ENCODE data around the gene PEMT.
"Not testable (repeated sequence)": the region's sequence is repeated elsewhere in the genome, so short reads cannot be mapped to it uniquely, and the experiment has no call there.

Gene PEMT

GRCh38 chr17:17469996-17470395 lies 121.5 kb downstream of the PEMT start:
- Mint-ChIP-seq H3K9me3 (no peaks in the 10 kb centered on the region), H3K36me3 (no peaks in the 10 kb centered on the region), H3K4me1 (no peaks in the 10 kb centered on the region), H3K27me3 (peaks cover 15% of the 10 kb centered on the region), H3K4me3 (no peak overlapping the region), H3K27ac (no peak overlapping the region)
- no peak for ATAC-seq (ENCODE audit: low read depth)
- no peak for DNase-seq (ENCODE audit: low spot score in 2 of 2)

- ATAC-seq (ENCODE audit: low read depth) (no peak), DNase-seq (ENCODE audit: low spot score in 2 of 2) (no peak)
- Mint-ChIP-seq H3K4me3 (no peak overlapping the region), H3K9me3 (no peaks in the 10 kb centered on the region), H3K4me1 (no peaks in the 10 kb centered on the region), H3K27ac (no peak overlapping the region), H3K27me3 (peaks cover 19% of the 10 kb centered on the region), H3K36me3 (no peaks in the 10 kb centered on the region)
Observed at GRCh38 chr17:17469358-17469757, 122.2 kb downstream of the PEMT start.

GRCh38 chr17:17468217-17469010 lies 123.1 kb downstream of the PEMT start:
- Mint-ChIP-seq H3K36me3 (no peaks in the 10 kb centered on the region), H3K27me3 (peaks cover 19% of the 10 kb centered on the region), H3K27ac (no peak overlapping the region), H3K9me3 (no peaks in the 10 kb centered on the region), H3K4me3 (no peak overlapping the region), H3K4me1 (no peaks in the 10 kb centered on the region)
- ATAC-seq (ENCODE audit: low read depth) (no peak), DNase-seq (ENCODE audit: low spot score in 2 of 2) (no peak)

- ATAC-seq (ENCODE audit: low read depth) (no peak), DNase-seq (ENCODE audit: low spot score in 2 of 2) (no peak)
- Mint-ChIP-seq H3K36me3 (no peaks in the 10 kb centered on the region), H3K4me3 (no peak overlapping the region), H3K27me3 (peaks cover 20% of the 10 kb centered on the region), H3K4me1 (no peaks in the 10 kb centered on the region), H3K27ac (no peak overlapping the region), H3K9me3 (no peaks in the 10 kb centered on the region)
Observed at GRCh38 chr17:17467720-17468119, 123.8 kb downstream of the PEMT start.

- peaks cover 20% of the 10 kb centered on the region for H3K27me3 Mint-ChIP-seq
- ATAC-seq (ENCODE audit: low read depth) = no peak
- H3K9me3 Mint-ChIP-seq = no peaks in the 10 kb centered on the region
Observed at GRCh38 chr17:17467016-17467415, 124.5 kb downstream of the PEMT start.

GRCh38 chr17:17466511-17466910 lies 125.0 kb downstream of the PEMT start:
- H3K36me3 Mint-ChIP-seq = no peaks in the 10 kb centered on the region
- H3K27me3 Mint-ChIP-seq = peaks cover 20% of the 10 kb centered on the region

More at GRCh38 chr17:17467016-17467415, 124.5 kb downstream of the PEMT start:
- no peak for DNase-seq (ENCODE audit: low spot score in 2 of 2)
- no peaks in the 10 kb centered on the region for H3K36me3 Mint-ChIP-seq
- no peaks in the 10 kb centered on the region for H3K4me1 Mint-ChIP-seq
- no peak overlapping the region for H3K4me3 Mint-ChIP-seq
- H3K27ac Mint-ChIP-seq = no peak overlapping the region

GRCh38 chr17:17465878-17466277 lies 125.6 kb downstream of the PEMT start:
- H3K4me3 Mint-ChIP-seq; ATAC-seq (ENCODE audit: low read depth); DNase-seq (ENCODE audit: low spot score in 2 of 2); H3K27ac Mint-ChIP-seq; H3K9me3 Mint-ChIP-seq; H3K36me3 Mint-ChIP-seq; H3K4me1 Mint-ChIP-seq: not testable (repeated sequence)
- peaks cover 18% of the 10 kb centered on the region for H3K27me3 Mint-ChIP-seq

More at GRCh38 chr17:17466511-17466910, 125.0 kb downstream of the PEMT start:
- DNase-seq (ENCODE audit: low spot score in 2 of 2) (no peak), ATAC-seq (ENCODE audit: low read depth) (no peak)
- Mint-ChIP-seq H3K9me3 (no peaks in the 10 kb centered on the region), H3K4me3 (no peak overlapping the region), H3K4me1 (no peaks in the 10 kb centered on the region), H3K27ac (no peak overlapping the region)

GRCh38 chr17:17463821-17464220 lies 127.7 kb downstream of the PEMT start:
- peaks cover 18% of the 10 kb centered on the region for H3K27me3 Mint-ChIP-seq
- DNase-seq (ENCODE audit: low spot score in 2 of 2) (no peak), ATAC-seq (ENCODE audit: low read depth) (no peak)
- peaks cover 4% of the 10 kb centered on the region for H3K4me1 Mint-ChIP-seq
- H3K27ac Mint-ChIP-seq = no peak overlapping the region
- H3K36me3 Mint-ChIP-seq = no peaks in the 10 kb centered on the region
- H3K9me3 Mint-ChIP-seq = peaks cover 4% of the 10 kb centered on the region
- H3K4me3 Mint-ChIP-seq = no peak overlapping the region

- H3K9me3 Mint-ChIP-seq = peaks cover 4% of the 10 kb centered on the region
- peaks cover 13% of the 10 kb centered on the region for H3K27me3 Mint-ChIP-seq
- peaks cover 4% of the 10 kb centered on the region for H3K4me1 Mint-ChIP-seq
- ATAC-seq (ENCODE audit: low read depth) (no peak), DNase-seq (ENCODE audit: low spot score in 2 of 2) (no peak)
- no peak overlapping the region for H3K4me3 Mint-ChIP-seq
- H3K27ac Mint-ChIP-seq = no peak overlapping the region
- H3K36me3 Mint-ChIP-seq = no peaks in the 10 kb centered on the region
Observed at GRCh38 chr17:17462048-17462824, 129.3 kb downstream of the PEMT start.

GRCh38 chr17:17460038-17460437 lies 131.5 kb downstream of the PEMT start:
- no peak for DNase-seq (ENCODE audit: low spot score in 2 of 2)
- Mint-ChIP-seq H3K4me3 (no peak overlapping the region), H3K27me3 (peaks cover 9% of the 10 kb centered on the region), H3K36me3 (no peaks in the 10 kb centered on the region), H3K27ac (no peak overlapping the region), H3K9me3 (peaks cover 4% of the 10 kb centered on the region), H3K4me1 (peaks cover 4% of the 10 kb centered on the region)
- ATAC-seq (ENCODE audit: low read depth) = no peak

- ATAC-seq (ENCODE audit: low read depth) = no peak
- H3K9me3 Mint-ChIP-seq = peaks cover 4% of the 10 kb centered on the region
- H3K4me1 Mint-ChIP-seq = peaks cover 4% of the 10 kb centered on the region
Observed at GRCh38 chr17:17457680-17458079, 133.8 kb downstream of the PEMT start.

GRCh38 chr17:17456251-17456650 lies 135.3 kb downstream of the PEMT start:
- H3K27ac Mint-ChIP-seq = no peak overlapping the region
- ATAC-seq (ENCODE audit: low read depth) (no peak), DNase-seq (ENCODE audit: low spot score in 2 of 2) (no peak)
- H3K27me3 Mint-ChIP-seq = peaks cover 5% of the 10 kb centered on the region
- peaks cover 4% of the 10 kb centered on the region for H3K4me1 Mint-ChIP-seq
- no peak overlapping the region for H3K4me3 Mint-ChIP-seq
- peaks cover 4% of the 10 kb centered on the region for H3K9me3 Mint-ChIP-seq
- no peaks in the 10 kb centered on the region for H3K36me3 Mint-ChIP-seq

More at GRCh38 chr17:17457680-17458079, 133.8 kb downstream of the PEMT start:
- Mint-ChIP-seq H3K36me3 (no peaks in the 10 kb centered on the region), H3K27me3 (peaks cover 4% of the 10 kb centered on the region), H3K27ac (no peak overlapping the region), H3K4me3 (no peak overlapping the region)
- no peak for DNase-seq (ENCODE audit: low spot score in 2 of 2)
